A673 (cell line): ENCODE results near the gene ALKBH1. TPM values are rescaled to one million over a fixed set of nuclear protein-coding genes. Genes with fewer than 3 reads are reported as not detected.
"Not testable (repeated sequence)": the region's sequence is repeated elsewhere in the genome, so short reads cannot be mapped to it uniquely, and the experiment has no call there.

Experiments used
- BruUV-seq: library from RNA; stranded (reverse); fragments of 400-500 nt; replicated peaks from 2 replicates; lab custom pipeline; 2021; lab: Mats Ljungman, UMichigan
- CTCF ChIA-PET: fragments of 300-600 bp; sonication (Branson Sonifier 250); formaldehyde crosslinking; loops from one replicate; lab custom pipeline; 2022; ENCODE audit warnings: antibody characterized with exemption; lab: Charles Lee
- POLR2A ChIA-PET: fragments of 300-600 bp; sonication (Branson Sonifier 250); formaldehyde crosslinking; loops from one replicate; lab custom pipeline; 2022; ENCODE audit warnings: antibody characterized with exemption; ENCODE audit not compliant: low non-redundant PET; lab: Charles Lee
- DNase-seq: peaks from one replicate; pipeline ENCODE4 v3.0.0-alpha.2; 2015; ENCODE audit warnings: low spot score
- H3K27ac ChIP-seq: fragments of 200-600 bp; sonication (generic); 2 replicates; pipeline ENCODE4 v1.5.1; 2016; ENCODE audit warnings: mixed run types, low read depth, mild to moderate bottlenecking, mixed read lengths, antibody characterized with exemption, low read length; ENCODE audit not compliant: poor library complexity, severe bottlenecking
- H3K27me3 ChIP-seq: fragments of 200-600 bp; sonication (generic); replicated peaks from 2 replicates; pipeline ENCODE4 v1.6.1; 2017; ENCODE audit warnings: mixed run types, low read depth, mild to moderate bottlenecking, mixed read lengths, antibody characterized with exemption, low read length; ENCODE audit not compliant: insufficient read depth, poor library complexity
- H3K36me3 ChIP-seq: fragments of 200-600 bp; sonication (generic); 2 replicates; pipeline ENCODE4 v1.6.1; 2016; ENCODE audit warnings: mixed run types, mild to moderate bottlenecking, mixed read lengths, antibody characterized with exemption, low read length; ENCODE audit not compliant: insufficient read depth, poor library complexity, severe bottlenecking
- H3K4me1 ChIP-seq: fragments of 200-600 bp; sonication (generic); 2 replicates; pipeline ENCODE4 v1.6.1; 2017; ENCODE audit warnings: mixed run types, mild to moderate bottlenecking, mixed read lengths, antibody characterized with exemption, low read length; ENCODE audit not compliant: insufficient read depth, poor library complexity, severe bottlenecking
- H3K4me3 ChIP-seq: fragments of 200-600 bp; sonication (generic); 2 replicates; pipeline ENCODE4 v1.5.1; 2016; ENCODE audit warnings: low read depth, mixed run types, mild to moderate bottlenecking, mixed read lengths, low read length; ENCODE audit not compliant: poor library complexity, severe bottlenecking
- H3K9me3 ChIP-seq: fragments of 200-600 bp; sonication (generic); 2 replicates; pipeline ENCODE4 v1.6.1; 2016; ENCODE audit warnings: mixed run types, low read depth, mild to moderate bottlenecking, mixed read lengths, antibody characterized with exemption, low read length; ENCODE audit not compliant: poor library complexity, severe bottlenecking
- CTCF ChIP-seq: fragments of 300-800, 200-600 bp; sonication (generic); conservative IDR thresholded peaks from 2 replicates; pipeline ENCODE4 v1.5.1; 2017; ENCODE audit warnings: low read depth, mild to moderate bottlenecking, antibody characterized with exemption, low read length, moderate library complexity, mixed read lengths
- EZH2 ChIP-seq: fragments of 200-600 bp; sonication (generic); IDR thresholded peaks from 2 replicates; pipeline ENCODE4 v1.6.1; 2017; ENCODE audit warnings: borderline replicate concordance, low read depth, mild to moderate bottlenecking, mixed read lengths, antibody characterized with exemption, low read length; ENCODE audit not compliant: poor library complexity, severe bottlenecking
- intact Hi-C: fragments of 100-400 bp; cut with micrococcal nuclease; formaldehyde crosslinking; loops from one replicate; pipeline ENCODE4 v1.10.0; 2022; ENCODE audit not compliant: unreplicated experiment
- total RNA-seq: library from RNA; stranded (reverse); gene quantifications from 2 replicates; pipeline ENCODE4 v1.2.3, GENCODE V29; 2021

The ALKBH1 gene
- total RNA-seq, 1 experiment from 2014 or later, result 19.4 TPM

GRCh38 chr14:77663293-77663692, 44.5 kb downstream of the ALKBH1 start:
- Histone ChIP-seq H3K4me1 (no peaks in the 10 kb centered on the region), H3K36me3 (no peaks in the 10 kb centered on the region), H3K27me3 (no peaks in the 10 kb centered on the region), H3K9me3 (no peaks in the 10 kb centered on the region), H3K27ac (no peak overlapping the region), H3K4me3 (no peak overlapping the region)
- no TSS peak for BruUV-seq
- ChIA-PET POLR2A (no interaction called here), CTCF (no interaction called here)
- DNase-seq, result no peak
- TF ChIP-seq EZH2, result no peak
- TF ChIP-seq CTCF, result no peak
- intact Hi-C loops, result no loop called here

GRCh38 chr14:77661562-77661961, 46.3 kb downstream of the ALKBH1 start:
- CTCF ChIA-PET, H3K36me3 ChIP-seq, H3K4me1 ChIP-seq, POLR2A ChIA-PET, intact Hi-C loops, H3K27ac ChIP-seq, H3K4me3 ChIP-seq, BruUV-seq, H3K9me3 ChIP-seq, DNase-seq, H3K27me3 ChIP-seq: not testable (repeated sequence)

- Histone ChIP-seq H3K4me3 (no peak overlapping the region), H3K36me3 (no peaks in the 10 kb centered on the region), H3K4me1 (no peaks in the 10 kb centered on the region), H3K9me3 (no peaks in the 10 kb centered on the region), H3K27me3 (no peaks in the 10 kb centered on the region), H3K27ac (no peak overlapping the region)
- ChIA-PET POLR2A (no interaction called here), CTCF (no interaction called here)
- no peak for TF ChIP-seq CTCF
- TF ChIP-seq EZH2, result no peak
- peak; percentile 54 for DNase-seq
- BruUV-seq, result no TSS peak
- intact Hi-C loops, result no loop called here
Observed at GRCh38 chr14:77660754-77661153, 47.1 kb downstream of the ALKBH1 start.

GRCh38 chr14:77659831-77660230, 48.0 kb downstream of the ALKBH1 start:
- Histone ChIP-seq H3K4me3 (no peak overlapping the region), H3K4me1 (no peaks in the 10 kb centered on the region), H3K27me3 (no peaks in the 10 kb centered on the region), H3K27ac (no peak overlapping the region), H3K36me3 (no peaks in the 10 kb centered on the region), H3K9me3 (no peaks in the 10 kb centered on the region)
- intact Hi-C loops, result loop anchor here (5.0 kb wide), 2 partner anchors 437 to 937 kb away; no protein-coding TSS in a partner anchor
- TF ChIP-seq EZH2 (no peak), CTCF (no peak)
- ChIA-PET POLR2A (no interaction called here), CTCF (no interaction called here)
- no peak for DNase-seq
- BruUV-seq, result no TSS peak
